Endothelial cell of umbilical vein (primary cell): ENCODE data around the gene EIF2B2. TPM values are rescaled to one million over a fixed set of nuclear protein-coding genes. Genes with fewer than 3 reads are reported as not detected.

Experiments used
- BruUV-seq: library from RNA; stranded (reverse); fragments of 400-500 nt; replicated peaks from 2 replicates; lab custom pipeline; 2021; lab: Mats Ljungman, UMichigan
- CTCF ChIA-PET: fragments of 300-600, 350-600 bp; sonication (Branson Sonifier 250); formaldehyde crosslinking; loops from one replicate; lab custom pipeline; 2021; ENCODE audit warnings: antibody characterized with exemption, inconsistent platforms; lab: Charles Lee
- POLR2A ChIA-PET: fragments of 300-600, 350-600 bp; sonication (Branson Sonifier 250); formaldehyde crosslinking; loops from one replicate; lab custom pipeline; 2021; ENCODE audit warnings: antibody characterized with exemption, inconsistent platforms; lab: Charles Lee
- DNase-seq: peaks from one replicate; pipeline ENCODE4 v3.0.0-alpha.2; 2011; ENCODE audit warnings: low read depth, low spot score
- FAIRE-seq: peaks from 2 replicates; lab custom pipeline; 2011; peaks lifted over from hg19 to GRCh38; lab: Jason Lieb, UNC
- H2AFZ ChIP-seq: 2 replicates; pipeline ENCODE4 v1.6.0; 2012; ENCODE audit warnings: low read depth, low read length, control low read depth, inconsistent platforms
- H3K27ac ChIP-seq: 2 replicates; pipeline ENCODE4 v1.5.1; 2011; ENCODE audit warnings: low read depth, mild to moderate bottlenecking, control low read depth, low read length, moderate library complexity; ENCODE audit not compliant: insufficient read depth
- H3K27me3 ChIP-seq, 2 experiments: 2 replicates each; pipeline versions ENCODE4 v1.6.0 to v1.6.1; 2011; ENCODE audit warnings: low read length in 2 of 2, mixed read lengths in 1 of 2; ENCODE audit not compliant: control insufficient read depth in 2 of 2, insufficient read depth in 2 of 2
- H3K36me3 ChIP-seq, 2 experiments: 2 replicates in 1 of 2; 3 replicates in 1 of 2; pipeline ENCODE4 v1.5.1; 2011; ENCODE audit warnings: low read length in 2 of 2, mild to moderate bottlenecking in 1 of 2, moderate library complexity in 1 of 2; ENCODE audit not compliant: control insufficient read depth in 2 of 2, insufficient read depth in 2 of 2; ENCODE audit errors: extremely low read depth in 1 of 2
- H3K4me1 ChIP-seq: 3 replicates; pipeline ENCODE4 v1.5.1; 2011; ENCODE audit warnings: mild to moderate bottlenecking, low read length; ENCODE audit not compliant: control insufficient read depth, insufficient read depth; ENCODE audit errors: extremely low read depth
- H3K4me2 ChIP-seq: 2 replicates; pipeline ENCODE4 v1.6.1; 2011; ENCODE audit warnings: low read length, control low read depth, mixed read lengths; ENCODE audit not compliant: insufficient read depth
- H3K4me3 ChIP-seq, 3 experiments: fragments of 200-600 bp in 1 of 3; sonication (generic), shearing (Covaris generic) in 1 of 3; replicated peaks in 1 of 3; 2 replicates each; pipeline ENCODE4 v1.5.1; 2011 to 2016; ENCODE audit warnings: control low read depth in 3 of 3, low read length in 3 of 3, mild to moderate bottlenecking in 2 of 3, inconsistent platforms in 1 of 3, low read depth in 1 of 3, moderate library complexity in 1 of 3; ENCODE audit not compliant: insufficient read depth in 1 of 3
- H3K79me2 ChIP-seq: 2 replicates; pipeline ENCODE4 v1.6.0; 2012; ENCODE audit warnings: low read length, inconsistent platforms; ENCODE audit not compliant: control insufficient read depth, insufficient read depth
- H3K9ac ChIP-seq: replicated peaks from 2 replicates; pipeline ENCODE3; 2011; ENCODE audit warnings: low read length, control low read depth; ENCODE audit not compliant: insufficient read depth; ENCODE audit errors: extremely low read depth
- H3K9me1 ChIP-seq: replicated peaks from 3 replicates; pipeline ENCODE4 v1.6.0; 2011; ENCODE audit warnings: mild to moderate bottlenecking, low read length; ENCODE audit not compliant: control insufficient read depth, insufficient read depth; ENCODE audit errors: extremely low read depth
- H3K9me3 ChIP-seq: replicated peaks from 2 replicates; pipeline ENCODE4 v1.5.1; 2012; ENCODE audit warnings: low read length, inconsistent platforms; ENCODE audit not compliant: control insufficient read depth, insufficient read depth
- H4K20me1 ChIP-seq: replicated peaks from 2 replicates; pipeline ENCODE3; 2011; ENCODE audit warnings: mild to moderate bottlenecking, low read length; ENCODE audit not compliant: control insufficient read depth, insufficient read depth; ENCODE audit errors: extremely low read depth
- CTCF ChIP-seq, 2 donors: IDR thresholded peaks; 1 replicate in 1 of 2; 2 replicates in 1 of 2; pipeline ENCODE4 v1.5.1; 2011; ENCODE audit warnings: low read length in 2 of 2, mild to moderate bottlenecking in 2 of 2, moderate library complexity in 2 of 2, control low read depth in 1 of 2, inconsistent platforms in 1 of 2, low read depth in 1 of 2; ENCODE audit not compliant: insufficient read depth in 1 of 2; ENCODE audit errors: extremely low read depth in 1 of 2
- EZH2 ChIP-seq: IDR thresholded peaks from 2 replicates; pipeline ENCODE4 v1.6.1; 2012; ENCODE audit warnings: borderline replicate concordance, low read depth, mild to moderate bottlenecking, moderate library complexity, low read length, inconsistent platforms; ENCODE audit not compliant: severe bottlenecking
- FOS ChIP-seq: IDR thresholded peaks from 2 replicates; pipeline ENCODE4 v1.6.1; 2011; ENCODE audit warnings: mild to moderate bottlenecking, low read length, moderate library complexity, borderline replicate concordance; ENCODE audit not compliant: insufficient read depth
- GATA2 ChIP-seq: IDR thresholded peaks from 2 replicates; pipeline ENCODE4 v1.7.0; 2011; ENCODE audit warnings: low read depth, mild to moderate bottlenecking, moderate library complexity, mixed read lengths, low read length; ENCODE audit not compliant: insufficient read length, insufficient read depth
- JUN ChIP-seq: IDR thresholded peaks from 2 replicates; pipeline ENCODE4 v1.6.1; 2011; ENCODE audit warnings: borderline replicate concordance, low read depth; ENCODE audit not compliant: insufficient read length, insufficient read depth
- MAX ChIP-seq: IDR thresholded peaks from 2 replicates; pipeline ENCODE4 v1.6.1; 2011; ENCODE audit not compliant: insufficient read depth, insufficient read length
- MYC ChIP-seq: IDR thresholded peaks from one replicate; pipeline ENCODE4 v1.6.1; 2011; ENCODE audit warnings: mild to moderate bottlenecking, low read depth, low read length
- POLR2A ChIP-seq: IDR thresholded peaks from 2 replicates; pipeline ENCODE4 v1.6.1; 2012; ENCODE audit warnings: low read depth, mild to moderate bottlenecking, control low read depth, low read length
- POLR2AphosphoS5 ChIP-seq: IDR thresholded peaks from 2 replicates; pipeline ENCODE4 v1.6.1; 2012; ENCODE audit warnings: low read depth, mild to moderate bottlenecking, control low read depth, low read length, moderate library complexity; ENCODE audit not compliant: insufficient read depth
- dilution Hi-C: fragments of 300-500 bp; cut with MboI; formaldehyde crosslinking; loops from one replicate; pipeline ENCODE4 v1.15.0; 2019; ENCODE audit warnings: low sequenced_read_pairs; ENCODE audit not compliant: extremely low pct_ligation_motif_present
- intact Hi-C: fragments of 100-400 bp; cut with micrococcal nuclease; formaldehyde crosslinking; loops from one replicate; pipeline ENCODE4 v1.10.0; 2022
- polyA plus RNA-seq, 4 experiments: library from polyadenylated mRNA; depleted of rRNA in 3 of 4; stranded (reverse) in 3 of 4; unstranded in 1 of 4; fragments of >200 nt; gene quantifications; 2 replicates each; pipeline versions ENCODE4 v1.2.1 to v1.2.3, GENCODE V29; 2011 to 2012; ENCODE audit warnings: missing spikeins in 1 of 4
- total RNA-seq: library from RNA; stranded (reverse); gene quantifications from 2 replicates; pipeline ENCODE4 v1.2.3, GENCODE V29; 2021

The EIF2B2 gene
- total and polyA plus RNA-seq, 2 donors (not counting 3 experiments of a cell fraction or from before 2014, with no cell fraction given) = 97.0 to 143 TPM

GRCh38 chr14:74961238-74961911 is 41.3 kb upstream of the EIF2B2 start:
- dilution Hi-C loops = no loop called here
- BruUV-seq = no TSS peak

More at GRCh38 chr14:74961238-74961911, 41.3 kb upstream of the EIF2B2 start:
- H3K79me2 ChIP-seq = no peaks in the 10 kb centered on the region
- H3K4me3 ChIP-seq = no peak overlapping the region
- intact Hi-C loops = no loop called here
- no peak overlapping the region for H3K4me2 ChIP-seq
- no peaks in the 10 kb centered on the region for H3K27me3 ChIP-seq
- DNase-seq (no peak), FAIRE-seq (no peak)
- H3K27ac ChIP-seq = no peak overlapping the region
- ChIA-PET POLR2A (no interaction called here), CTCF (interaction anchor here (0.8 to 1.4 kb wide), 4 partner anchors 14 to 100 kb away, joined by 3 to 4 read pairs (median 3); no protein-coding TSS in a partner anchor)
- no peak overlapping the region for H2AFZ ChIP-seq
- no peaks in the 10 kb centered on the region for H4K20me1 ChIP-seq
- no peaks in the 10 kb centered on the region for H3K36me3 ChIP-seq
- no peak overlapping the region for H3K9ac ChIP-seq
- TF ChIP-seq POLR2AphosphoS5 (no peak), GATA2 (no peak), MAX (no peak), FOS (no peak), EZH2 (no peak), CTCF (IDR thresholded peaks at IDR 0.05; ENCODE audit: extremely low read depth in 1 of 2, insufficient read depth in 1 of 2, low read depth in 1 of 2, low read length in 2 of 2) (no peak), JUN (no peak), MYC (no peak), POLR2A (no peak)
- H3K9me3 ChIP-seq = no peaks in the 10 kb centered on the region
- no peaks in the 10 kb centered on the region for H3K9me1 ChIP-seq
- peaks cover 29% of the 10 kb centered on the region for H3K4me1 ChIP-seq
